PC-9 (cell line): ENCODE data around the gene CUX1. TPM values are rescaled to one million over a fixed set of nuclear protein-coding genes. Genes with fewer than 3 reads are reported as not detected.
A peak's percentile ranks its signal among the peaks of the same experiment; 100 is the strongest.

Experiments
- BruUV-seq: library from RNA; stranded (reverse); fragments of 400-500 nt; replicated peaks from 2 replicates; lab custom pipeline; 2021; lab: Mats Ljungman, UMichigan
- CTCF ChIA-PET: fragments of 300-600 bp; sonication (Branson Sonifier 250); formaldehyde crosslinking; loops from one replicate; lab custom pipeline; 2022; ENCODE audit warnings: antibody characterized with exemption; lab: Charles Lee
- POLR2A ChIA-PET: fragments of 300-600 bp; sonication (Branson Sonifier 250); formaldehyde crosslinking; loops from one replicate; lab custom pipeline; 2022; ENCODE audit warnings: antibody characterized with exemption; ENCODE audit not compliant: unreplicated experiment; lab: Charles Lee
- DNase-seq, 2 experiments: peaks; one replicate each; pipeline versions ENCODE4 v3.0.0 to v3.0.0-alpha.2; 2015 to 2022; ENCODE audit warnings: mixed read lengths in 1 of 2
- H2AFZ ChIP-seq: fragments of 200-600 bp; sonication (generic); 2 replicates; pipeline ENCODE4 v1.8.1; 2017; ENCODE audit warnings: antibody characterized with exemption
- H3F3A ChIP-seq: fragments of 200-600 bp; sonication (generic); 2 replicates; pipeline ENCODE4 v1.8.1; 2017; ENCODE audit warnings: antibody characterized with exemption, mild to moderate bottlenecking, low read depth; ENCODE audit not compliant: insufficient read depth
- H3K27ac ChIP-seq: fragments of 200-600 bp; sonication (generic); 2 replicates; pipeline ENCODE4 v1.6.1; 2016; ENCODE audit warnings: mixed run types
- H3K27me3 ChIP-seq: fragments of 200-600 bp; sonication (generic); 2 replicates; pipeline ENCODE4 v1.6.1; 2016; ENCODE audit warnings: low read depth, mixed run types; ENCODE audit not compliant: insufficient read depth
- H3K36me3 ChIP-seq: fragments of 200-600 bp; sonication (generic); 2 replicates; pipeline ENCODE4 v1.6.1; 2016; ENCODE audit warnings: low read depth, mixed run types
- H3K4me1 ChIP-seq: fragments of 200-600 bp; sonication (generic); replicated peaks from 2 replicates; pipeline ENCODE4 v1.6.1; 2016; ENCODE audit warnings: mixed run types; ENCODE audit not compliant: insufficient read depth
- H3K4me2 ChIP-seq: fragments of 200-600 bp; sonication (generic); 2 replicates; pipeline ENCODE4 v1.6.1; 2017; ENCODE audit warnings: mixed run types
- H3K4me3 ChIP-seq: fragments of 200-600 bp; sonication (generic); 2 replicates; pipeline ENCODE4 v1.6.1; 2016; ENCODE audit warnings: mixed run types
- H3K79me2 ChIP-seq: fragments of 200-600 bp; sonication (generic); 2 replicates; pipeline ENCODE4 v1.6.1; 2017; ENCODE audit warnings: low read depth, mixed run types
- H3K9me2 ChIP-seq: fragments of 200-600 bp; sonication (generic); 2 replicates; pipeline ENCODE4 v1.8.1; 2017; ENCODE audit warnings: mild to moderate bottlenecking; ENCODE audit not compliant: insufficient read depth
- H3K9me3 ChIP-seq: fragments of 200-600 bp; sonication (generic); 2 replicates; pipeline ENCODE4 v1.8.1; 2016; ENCODE audit warnings: low read depth; ENCODE audit not compliant: insufficient read depth
- H4K20me1 ChIP-seq: fragments of 200-600 bp; sonication (generic); 2 replicates; pipeline ENCODE4 v1.8.1; 2017; ENCODE audit not compliant: insufficient read depth
- CTCF ChIP-seq: fragments of 200-600 bp; sonication (generic); conservative IDR thresholded peaks from 2 replicates; pipeline ENCODE4 v1.6.1; 2017; ENCODE audit warnings: mixed run types, antibody characterized with exemption, mild to moderate bottlenecking, moderate library complexity
- EZH2 ChIP-seq: fragments of 200-600 bp; sonication (generic); IDR thresholded peaks from 2 replicates; pipeline ENCODE4 v1.8.0; 2017; ENCODE audit warnings: antibody characterized with exemption, low read depth
- intact Hi-C: fragments of 100-400 bp; cut with micrococcal nuclease; formaldehyde crosslinking; loops from one replicate; pipeline ENCODE4 v1.10.0; 2022; ENCODE audit not compliant: unreplicated experiment
- total RNA-seq: library from RNA; stranded (reverse); gene quantifications from 2 replicates; pipeline ENCODE4 v1.2.3, GENCODE V29; 2021

CUX1 gene
- total RNA-seq, 1 experiment from 2014 or later = 83.3 TPM

GRCh38 chr7:102122026-102122425 is 304.6 kb downstream of the CUX1 start:
- H2AFZ ChIP-seq = no peak overlapping the region
- H4K20me1 ChIP-seq = no peaks in the 10 kb centered on the region
- BruUV-seq = no TSS peak
- ChIA-PET CTCF (no interaction called here), POLR2A (no interaction called here)
- TF ChIP-seq CTCF (no peak), EZH2 (no peak)
- no peaks in the 10 kb centered on the region for H3K27me3 ChIP-seq
- H3F3A ChIP-seq = no peaks in the 10 kb centered on the region; the same call in 1 of the 2 replicates
- H3K4me1 ChIP-seq = peaks cover 14% of the 10 kb centered on the region
- peak overlapping the region; percentile 37 for H3K4me2 ChIP-seq
- H3K79me2 ChIP-seq = no peaks in the 10 kb centered on the region
- no peaks in the 10 kb centered on the region for H3K36me3 ChIP-seq
- H3K9me2 ChIP-seq = no peaks in the 10 kb centered on the region
- DNase-seq = peak in 1 of 2 experiments; percentile 36
- H3K9me3 ChIP-seq = no peaks in the 10 kb centered on the region
- no peak overlapping the region; the same call in 1 of the 2 replicates for H3K4me3 ChIP-seq
- intact Hi-C loops = loop anchor here (10.0 kb wide), 2 partner anchors 267 to 517 kb away; no protein-coding TSS in a partner anchor
- peak overlapping the region; percentile 36 for H3K27ac ChIP-seq

DNA sequence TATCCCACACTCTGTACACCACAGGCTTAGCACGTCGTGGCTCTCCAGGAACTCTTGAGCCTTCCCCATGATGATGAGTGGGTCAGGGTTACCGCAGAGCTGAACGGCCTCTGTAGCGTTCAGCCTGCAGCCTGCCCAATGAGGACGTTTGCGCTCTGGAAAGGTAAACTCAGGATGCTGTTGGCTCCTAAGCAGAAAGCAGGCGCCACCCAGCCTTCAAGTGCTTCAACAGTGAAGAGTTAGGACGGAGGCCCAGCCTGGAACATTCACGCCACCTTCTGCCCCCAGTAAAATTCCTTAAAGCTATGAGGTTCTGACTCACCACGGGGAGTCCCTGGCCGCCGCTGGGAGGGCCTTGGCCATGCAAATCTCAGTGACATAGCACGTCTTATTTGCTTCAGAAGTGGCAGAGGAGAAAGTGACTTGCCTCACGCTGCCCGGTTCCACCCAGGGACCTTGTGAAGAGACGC is 307.7 kb downstream of the CUX1 start:
- peaks cover 14% of the 10 kb centered on the region for H3K4me1 ChIP-seq
- H3F3A ChIP-seq = no peaks in the 10 kb centered on the region; the same call in 1 of the 2 replicates

GRCh38 chr7:102128303-102128702 is 310.9 kb downstream of the CUX1 start:
- no peak overlapping the region for H2AFZ ChIP-seq
- H3K79me2 ChIP-seq = no peaks in the 10 kb centered on the region
- no peak overlapping the region for H3K27ac ChIP-seq
- H3K4me2 ChIP-seq = no peak overlapping the region
- DNase-seq = no peak
- BruUV-seq = no TSS peak
- intact Hi-C loops = loop anchor here (5.0 to 10.0 kb wide), 3 partner anchors 256 to 524 kb away; no protein-coding TSS in a partner anchor
- no peaks in the 10 kb centered on the region for H4K20me1 ChIP-seq
- no peaks in the 10 kb centered on the region for H3K9me3 ChIP-seq
- ChIA-PET POLR2A (no interaction called here), CTCF (no interaction called here)
- no peaks in the 10 kb centered on the region for H3F3A ChIP-seq
- H3K36me3 ChIP-seq = no peaks in the 10 kb centered on the region
- H3K4me1 ChIP-seq = no peaks in the 10 kb centered on the region
- no peaks in the 10 kb centered on the region for H3K9me2 ChIP-seq
- TF ChIP-seq CTCF (no peak), EZH2 (no peak)
- H3K4me3 ChIP-seq = no peak overlapping the region
- H3K27me3 ChIP-seq = no peaks in the 10 kb centered on the region

More for the DNA sequence above, 307.7 kb downstream of the CUX1 start:
- TF ChIP-seq CTCF (no peak), EZH2 (no peak)
- Histone ChIP-seq H3K4me3 (no peak overlapping the region), H3K4me2 (no peak overlapping the region), H3K27me3 (no peaks in the 10 kb centered on the region), H3K9me3 (no peaks in the 10 kb centered on the region), H4K20me1 (no peaks in the 10 kb centered on the region), H3K36me3 (no peaks in the 10 kb centered on the region), H3K79me2 (no peaks in the 10 kb centered on the region), H2AFZ (no peak overlapping the region), H3K9me2 (no peaks in the 10 kb centered on the region), H3K27ac (no peak overlapping the region)
- DNase-seq = peak; percentile 68 to 90
- POLR2A ChIA-PET = interaction anchor here (0.5 to 0.7 kb wide), 2 partner anchors 124 to 308 kb away, joined by 3 to 9 read pairs; partner anchors contain the start of gene CUX1
- intact Hi-C loops = loop anchor here (1.0 to 10.0 kb wide), 6 partner anchors 183 to 520 kb away; partner anchors contain the start of gene CUX1
- no TSS peak for BruUV-seq
- CTCF ChIA-PET = interaction anchor here (0.5 to 0.8 kb wide), 4 partner anchors 20 to 516 kb away, joined by 3 to 11 read pairs (median 10); no protein-coding TSS in a partner anchor
